HEK293 (cell line): ENCODE results near the gene SHISA5.

ENCODE experiments used
- CTCF ChIA-PET: fragments of 350-600 bp; formaldehyde crosslinking; extraction: SDS; loops from one replicate; lab custom pipeline; 2021; ENCODE audit warnings: antibody characterized with exemption; lab: Yijun Ruan, JAX
- POLR2A ChIA-PET: fragments of 300-600 bp; formaldehyde crosslinking; extraction: SDS; loops from one replicate; lab custom pipeline; 2020; ENCODE audit warnings: antibody characterized with exemption, inconsistent platforms; lab: Yijun Ruan, JAX
- H3K27ac ChIP-seq: fragments of 200-500 bp; sonication (Bioruptor generic); 2 replicates; pipeline ENCODE4 v1.5.1; 2014; ENCODE audit warnings: low read depth, low read length, control low read depth, inconsistent platforms; ENCODE audit errors: extremely low read depth
- H3K36me3 ChIP-seq, 2 experiments: fragments of 200-500 bp in 1 of 2; sonication (Bioruptor generic) in 1 of 2; 1 replicate in 1 of 2; 2 replicates in 1 of 2; pipeline ENCODE4 v1.5.1; 2014 to 2017; ENCODE audit warnings: inconsistent platforms in 2 of 2, low read length in 2 of 2; ENCODE audit not compliant: control insufficient read depth in 2 of 2, insufficient read depth in 1 of 2
- H3K4me1 ChIP-seq: fragments of 200-500 bp; sonication (Bioruptor generic); 2 replicates; pipeline ENCODE4 v1.5.1; 2014; ENCODE audit warnings: mild to moderate bottlenecking, low read length, inconsistent platforms; ENCODE audit not compliant: control insufficient read depth, insufficient read depth
- H3K4me3 ChIP-seq: 2 replicates; pipeline ENCODE4 v1.5.1; 2011; ENCODE audit warnings: low read depth, mild to moderate bottlenecking, control low read depth, low read length, moderate library complexity
- H3K9me3 ChIP-seq: fragments of 200-500 bp; sonication (Bioruptor generic); 2 replicates; pipeline ENCODE4 v1.5.1; 2014; ENCODE audit warnings: low read depth, low read length, inconsistent platforms; ENCODE audit not compliant: control insufficient read depth, insufficient read depth
- EGR2 ChIP-seq: fragments of 450-650 bp; formaldehyde crosslinking; IDR thresholded peaks from 2 replicates; pipeline ENCODE4 v1.5.1; 2016; ENCODE audit warnings: low read depth, missing biosample characterization, missing genetic modification characterization
- GLIS2 ChIP-seq: fragments of 450-650 bp; formaldehyde crosslinking; IDR thresholded peaks from 2 replicates; pipeline ENCODE4 v1.5.1; 2016; ENCODE audit warnings: missing biosample characterization, missing genetic modification characterization
- HOXA7 ChIP-seq: sonication (generic); formaldehyde crosslinking; IDR thresholded peaks from 2 replicates; pipeline ENCODE4 v1.8.1; 2022; ENCODE audit warnings: missing genetic modification reagents, borderline replicate concordance
- KLF1 ChIP-seq: fragments of 450-650 bp; formaldehyde crosslinking; IDR thresholded peaks from 2 replicates; pipeline ENCODE4 v1.5.1; 2016; ENCODE audit warnings: missing biosample characterization, missing genetic modification characterization
- REPIN1 ChIP-seq: fragments of 450-650 bp; formaldehyde crosslinking; IDR thresholded peaks from 2 replicates; pipeline ENCODE4 v1.5.1; 2017; ENCODE audit warnings: missing biosample characterization, missing genetic modification characterization, low read depth
- TRIM28 ChIP-seq: IDR thresholded peaks from 2 replicates; pipeline ENCODE4 v1.6.1; 2011; ENCODE audit warnings: low read length, control low read depth, borderline replicate concordance
- WT1 ChIP-seq: fragments of 450-650 bp; formaldehyde crosslinking; IDR thresholded peaks from 2 replicates; pipeline ENCODE4 v1.5.1; 2016; ENCODE audit warnings: missing biosample characterization, missing genetic modification characterization
- ZBTB17 ChIP-seq: fragments of 450-650 bp; formaldehyde crosslinking; IDR thresholded peaks from 2 replicates; pipeline ENCODE4 v1.5.1; 2016; ENCODE audit warnings: missing biosample characterization, missing genetic modification characterization
- ZFHX2 ChIP-seq: fragments of 450-650 bp; formaldehyde crosslinking; conservative IDR thresholded peaks from 2 replicates; pipeline ENCODE4 v1.5.1; 2016; ENCODE audit warnings: missing biosample characterization, missing genetic modification characterization
- ZFP37 ChIP-seq: fragments of 450-650 bp; formaldehyde crosslinking; IDR thresholded peaks from 2 replicates; pipeline ENCODE4 v1.5.1; 2016; ENCODE audit warnings: missing biosample characterization, missing genetic modification characterization
- ZNF146 ChIP-seq: fragments of 450-650 bp; formaldehyde crosslinking; IDR thresholded peaks from 2 replicates; pipeline ENCODE4 v1.5.1; 2016; ENCODE audit warnings: missing biosample characterization, missing genetic modification characterization
- ZNF169 ChIP-seq: fragments of 450-650 bp; formaldehyde crosslinking; IDR thresholded peaks from 2 replicates; pipeline ENCODE4 v1.5.1; 2016; ENCODE audit warnings: missing biosample characterization, missing genetic modification characterization
- ZNF19 ChIP-seq: fragments of 450-650 bp; formaldehyde crosslinking; IDR thresholded peaks from 2 replicates; pipeline ENCODE4; 2016; ENCODE audit warnings: missing biosample characterization, missing genetic modification characterization, low read depth
- ZNF24 ChIP-seq: fragments of 450-650 bp; formaldehyde crosslinking; IDR thresholded peaks from 2 replicates; pipeline ENCODE4 v1.5.1; 2016; ENCODE audit warnings: missing biosample characterization, missing genetic modification characterization
- ZNF266 ChIP-seq: fragments of 450-650 bp; formaldehyde crosslinking; IDR thresholded peaks from 2 replicates; pipeline ENCODE4 v1.5.1; 2016; ENCODE audit warnings: missing biosample characterization, missing genetic modification characterization, low read depth
- ZNF292 ChIP-seq: fragments of 450-650 bp; formaldehyde crosslinking; IDR thresholded peaks from 2 replicates; pipeline ENCODE4 v1.5.1; 2016; ENCODE audit warnings: low read depth, missing biosample characterization, missing genetic modification characterization, borderline replicate concordance
- ZNF335 ChIP-seq: fragments of 450-650 bp; formaldehyde crosslinking; conservative IDR thresholded peaks from 2 replicates; pipeline ENCODE4 v1.5.1; 2016; ENCODE audit warnings: missing biosample characterization, missing genetic modification characterization
- ZNF366 ChIP-seq: fragments of 450-650 bp; formaldehyde crosslinking; conservative IDR thresholded peaks from 2 replicates; pipeline ENCODE4 v1.5.1; 2016; ENCODE audit warnings: missing biosample characterization, missing genetic modification characterization
- ZNF37A ChIP-seq: fragments of 450-650 bp; IDR thresholded peaks from 2 replicates; pipeline ENCODE4 v1.5.1; 2018; ENCODE audit warnings: missing biosample characterization, missing genetic modification characterization
- ZNF501 ChIP-seq: fragments of 450-650 bp; formaldehyde crosslinking; IDR thresholded peaks from 2 replicates; pipeline ENCODE4 v1.5.1; 2016; ENCODE audit warnings: missing biosample characterization, missing genetic modification characterization
- ZNF571 ChIP-seq: fragments of 450-650 bp; formaldehyde crosslinking; IDR thresholded peaks from 2 replicates; pipeline ENCODE4 v1.5.0; 2017; ENCODE audit warnings: missing biosample characterization, missing genetic modification characterization
- ZNF843 ChIP-seq: fragments of 450-650 bp; formaldehyde crosslinking; IDR thresholded peaks from 2 replicates; pipeline ENCODE4 v1.5.1; 2016; ENCODE audit warnings: missing biosample characterization, missing genetic modification characterization
- TF ChIP-seq, protein P1 (sequence below): fragments of 450-650 bp; formaldehyde crosslinking; IDR thresholded peaks from 2 replicates; pipeline ENCODE4 v1.5.1; 2017; ENCODE audit warnings: missing biosample characterization, missing genetic modification characterization
- TF ChIP-seq, protein P2 (sequence below): fragments of 450-650 bp; formaldehyde crosslinking; IDR thresholded peaks from 2 replicates; pipeline ENCODE4 v1.5.1; 2016; ENCODE audit warnings: missing biosample characterization, missing genetic modification characterization

The SHISA5 gene

DNA sequence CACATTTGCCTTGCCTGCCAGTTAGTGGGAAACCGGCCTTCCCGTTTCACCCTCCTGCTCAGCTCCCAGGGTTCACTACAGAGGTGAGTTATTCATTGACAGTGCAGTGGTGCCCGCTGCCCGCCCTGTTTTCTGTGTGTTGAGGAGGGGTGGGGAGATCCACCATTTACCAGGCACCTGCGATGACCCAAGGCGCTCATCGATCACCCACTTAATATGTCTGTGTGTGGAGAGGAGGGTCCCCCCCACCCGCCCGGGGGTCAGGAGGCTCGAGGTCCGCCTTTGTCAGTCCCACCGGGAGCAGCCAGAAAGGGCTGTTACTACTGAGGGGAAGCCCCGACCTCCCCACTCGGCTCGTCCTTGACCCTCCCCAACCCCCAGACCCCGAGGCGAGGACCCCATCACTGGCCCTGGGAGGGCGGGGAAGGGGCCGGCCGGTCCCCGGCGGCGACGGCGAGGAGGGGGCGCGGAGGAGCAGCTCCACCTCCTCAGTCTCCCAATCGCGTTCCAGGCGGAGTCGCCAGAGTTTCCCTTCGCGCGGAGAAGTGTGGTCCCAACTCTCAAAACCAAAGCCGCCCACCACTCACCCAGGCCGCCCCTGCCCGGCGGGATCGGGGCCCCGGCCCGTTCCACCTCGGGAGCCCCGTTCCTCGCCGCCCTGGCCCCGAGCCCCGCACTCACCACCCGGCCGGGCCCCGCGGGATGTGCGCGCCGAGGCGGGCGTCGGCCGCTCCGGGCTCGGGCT lies 75.2 kb downstream of the SHISA5 start (continued):
- TF ChIP-seq ZNF366 (tag by site-specific recombination), result no peak
- TF ChIP-seq HOXA7 (CRISPR knock-in tag), result no peak
- TF ChIP-seq WT1 (tag by site-specific recombination), result no peak
- TF ChIP-seq TRIM28, result no peak
- TF ChIP-seq ZBTB17 (tag by site-specific recombination), result no peak
- TF ChIP-seq GLIS2, result peak; percentile 49; the same call in 1 of the 2 replicates
- TF ChIP-seq, protein P1, sequence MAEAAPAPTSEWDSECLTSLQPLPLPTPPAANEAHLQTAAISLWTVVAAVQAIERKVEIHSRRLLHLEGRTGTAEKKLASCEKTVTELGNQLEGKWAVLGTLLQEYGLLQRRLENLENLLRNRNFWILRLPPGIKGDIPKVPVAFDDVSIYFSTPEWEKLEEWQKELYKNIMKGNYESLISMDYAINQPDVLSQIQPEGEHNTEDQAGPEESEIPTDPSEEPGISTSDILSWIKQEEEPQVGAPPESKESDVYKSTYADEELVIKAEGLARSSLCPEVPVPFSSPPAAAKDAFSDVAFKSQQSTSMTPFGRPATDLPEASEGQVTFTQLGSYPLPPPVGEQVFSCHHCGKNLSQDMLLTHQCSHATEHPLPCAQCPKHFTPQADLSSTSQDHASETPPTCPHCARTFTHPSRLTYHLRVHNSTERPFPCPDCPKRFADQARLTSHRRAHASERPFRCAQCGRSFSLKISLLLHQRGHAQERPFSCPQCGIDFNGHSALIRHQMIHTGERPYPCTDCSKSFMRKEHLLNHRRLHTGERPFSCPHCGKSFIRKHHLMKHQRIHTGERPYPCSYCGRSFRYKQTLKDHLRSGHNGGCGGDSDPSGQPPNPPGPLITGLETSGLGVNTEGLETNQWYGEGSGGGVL (tag by site-specific recombination), result no peak
- TF ChIP-seq ZNF335 (tag by site-specific recombination), result 0 out of 2 replicates have a peak, but pooled peaks have one; percentile 8

DNA sequence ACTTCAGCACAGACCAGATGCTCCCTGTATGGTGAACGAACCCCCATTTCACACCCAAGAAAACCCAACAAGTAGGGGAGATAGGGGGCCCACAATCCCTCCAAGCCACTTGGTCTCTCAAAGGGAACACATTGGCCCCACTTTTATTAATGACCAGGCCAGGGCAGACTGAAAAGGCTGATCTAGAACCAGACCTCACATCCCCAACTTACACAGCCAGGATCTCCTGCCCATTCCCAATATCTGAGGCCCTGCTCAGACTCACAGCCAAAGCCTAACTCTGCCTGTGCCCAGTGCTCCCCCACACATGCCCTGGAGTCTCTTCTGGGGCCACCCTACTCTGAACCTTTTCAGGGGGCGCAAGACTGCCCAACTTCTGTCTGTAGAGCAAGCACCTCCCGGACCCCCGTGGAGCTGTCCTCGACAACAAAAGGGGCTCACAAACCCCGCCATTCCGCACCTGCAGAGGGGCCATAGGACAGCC lies 75.8 kb downstream of the SHISA5 start:
- ChIA-PET CTCF (interaction anchor here (0.8 to 4.1 kb wide), 2 partner anchors 8 to 14 kb away, joined by 3 to 25 read pairs; no protein-coding TSS in a partner anchor), POLR2A (interaction anchor here (1.0 kb wide), 1 partner anchor 12 kb away, joined by 6 read pairs; the partner anchor contains the start of genes CCDC51 and TMA7)
- H3K4me1 ChIP-seq, result peaks cover 3% of the 10 kb centered on the region; the same call in 1 of the 2 replicates
- H3K27ac ChIP-seq, result no peak overlapping the region
- peak overlapping the region; percentile 70 for H3K4me3 ChIP-seq
- TF ChIP-seq ZNF37A (no peak), ZNF501 (tag by site-specific recombination) (no peak), ZNF571 (no peak), ZFP37 (no peak), ZNF292 (tag by site-specific recombination) (no peak), REPIN1 (tag by site-specific recombination) (no peak), KLF1 (tag by site-specific recombination) (no peak), ZNF24 (tag by site-specific recombination) (no peak), ZNF169 (tag by site-specific recombination) (no peak), ZNF843 (tag by site-specific recombination) (no peak), ZNF19 (no peak), ZNF146 (no peak), ZNF266 (no peak)
- no peaks in the 10 kb centered on the region for H3K9me3 ChIP-seq
- peaks cover 0 to 21% of the 10 kb centered on the region in 2 experiments; a peak in 1 of 3 replicates for H3K36me3 ChIP-seq

DNA sequence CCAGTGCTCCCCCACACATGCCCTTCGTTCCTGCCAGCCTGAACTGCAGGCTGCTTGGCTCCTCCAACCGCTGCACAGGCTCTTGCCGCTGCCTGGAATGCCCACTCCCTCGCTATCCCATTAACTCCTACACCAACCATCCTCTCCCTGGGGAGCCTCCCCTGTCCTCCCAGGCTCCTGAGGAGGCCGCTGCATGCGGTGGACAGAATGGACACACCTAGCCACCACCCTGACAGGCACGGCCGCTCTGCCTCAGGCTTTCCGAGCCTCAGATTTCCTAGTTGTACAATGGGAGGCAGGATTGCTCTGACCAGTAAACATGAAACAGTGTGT lies 76.4 kb downstream of the SHISA5 start:
- H3K36me3 ChIP-seq, result peaks cover 0 to 16% of the 10 kb centered on the region in 2 experiments; a peak in 1 of 3 replicates
- H3K9me3 ChIP-seq, result no peaks in the 10 kb centered on the region
- H3K27ac ChIP-seq, result no peak overlapping the region
- no peak overlapping the region for H3K4me3 ChIP-seq
- ChIA-PET CTCF (interaction anchor here (0.8 to 4.1 kb wide), 2 partner anchors 9 to 13 kb away, joined by 3 to 25 read pairs; no protein-coding TSS in a partner anchor), POLR2A (no interaction called here)
- peaks cover 3% of the 10 kb centered on the region; the same call in 1 of the 2 replicates for H3K4me1 ChIP-seq
- TF ChIP-seq EGR2 (tag by site-specific recombination), result peak; percentile 61; the same call in 1 of the 2 replicates
- TF ChIP-seq, protein P2, sequence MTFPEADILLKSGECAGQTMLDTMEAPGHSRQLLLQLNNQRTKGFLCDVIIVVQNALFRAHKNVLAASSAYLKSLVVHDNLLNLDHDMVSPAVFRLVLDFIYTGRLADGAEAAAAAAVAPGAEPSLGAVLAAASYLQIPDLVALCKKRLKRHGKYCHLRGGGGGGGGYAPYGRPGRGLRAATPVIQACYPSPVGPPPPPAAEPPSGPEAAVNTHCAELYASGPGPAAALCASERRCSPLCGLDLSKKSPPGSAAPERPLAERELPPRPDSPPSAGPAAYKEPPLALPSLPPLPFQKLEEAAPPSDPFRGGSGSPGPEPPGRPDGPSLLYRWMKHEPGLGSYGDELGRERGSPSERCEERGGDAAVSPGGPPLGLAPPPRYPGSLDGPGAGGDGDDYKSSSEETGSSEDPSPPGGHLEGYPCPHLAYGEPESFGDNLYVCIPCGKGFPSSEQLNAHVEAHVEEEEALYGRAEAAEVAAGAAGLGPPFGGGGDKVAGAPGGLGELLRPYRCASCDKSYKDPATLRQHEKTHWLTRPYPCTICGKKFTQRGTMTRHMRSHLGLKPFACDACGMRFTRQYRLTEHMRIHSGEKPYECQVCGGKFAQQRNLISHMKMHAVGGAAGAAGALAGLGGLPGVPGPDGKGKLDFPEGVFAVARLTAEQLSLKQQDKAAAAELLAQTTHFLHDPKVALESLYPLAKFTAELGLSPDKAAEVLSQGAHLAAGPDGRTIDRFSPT (tag by site-specific recombination), result no peak
- peak; percentile 57 for TF ChIP-seq ZFHX2 (tag by site-specific recombination)
